Loucy (cell line): ENCODE measurements around the gene IDUA.

Experiments
- CTCF ChIP-seq: fragments of 200-600 bp; sonication (generic); conservative IDR thresholded peaks from 2 replicates; pipeline ENCODE4 v1.5.1; 2014; ENCODE audit warnings: mild to moderate bottlenecking, antibody characterized with exemption, low read length
- EZH2phosphoT487 ChIP-seq: fragments of 200-600 bp; IDR thresholded peaks from 2 replicates; pipeline ENCODE4 v1.6.1; 2018; ENCODE audit warnings: antibody characterized with exemption, mild to moderate bottlenecking, moderate library complexity, borderline replicate concordance

GRCh38 chr4:1028574-1029220 is 41.9 kb downstream of the IDUA start:
- no peak for TF ChIP-seq CTCF
- TF ChIP-seq EZH2phosphoT487 = no peak
